ENCODE data around the gene GFRA1.

The GFRA1 gene

GRCh38 chr10:116101616-116102315, 171.2 kb downstream of the GFRA1 start:
- DNase-seq (ENCODE audit: insufficient read length, low spot score) (no peak), FAIRE-seq (no peak)
- no peak for TF ChIP-seq POLR2A (IDR thresholded peaks at IDR 0.05; ENCODE audit: low read depth, low read length)

DNA sequence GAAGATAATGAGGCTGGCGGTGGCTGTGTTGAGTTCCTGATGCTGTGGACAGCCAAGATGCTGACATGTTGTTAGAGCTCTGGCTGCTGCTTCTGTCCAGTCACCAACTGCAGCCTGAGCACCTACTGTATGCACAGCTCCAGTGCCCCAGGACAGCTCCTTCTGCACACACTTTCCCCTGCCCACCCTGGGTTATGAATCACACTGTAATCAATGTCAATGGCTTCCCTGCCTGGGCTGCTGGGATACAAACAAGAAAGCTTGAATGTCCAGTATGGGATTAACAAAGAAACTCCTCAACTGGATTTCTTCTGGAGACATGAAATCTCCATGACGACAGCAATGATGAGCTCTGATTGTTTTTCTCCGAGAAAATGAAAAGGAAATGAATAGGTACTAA, 172.0 kb downstream of the GFRA1 start:
- DNase-seq (ENCODE audit: insufficient read length, low spot score) = no peak
- no peak for TF ChIP-seq POLR2A (IDR thresholded peaks at IDR 0.05; ENCODE audit: low read depth, low read length)
- FAIRE-seq = no peak

DNA sequence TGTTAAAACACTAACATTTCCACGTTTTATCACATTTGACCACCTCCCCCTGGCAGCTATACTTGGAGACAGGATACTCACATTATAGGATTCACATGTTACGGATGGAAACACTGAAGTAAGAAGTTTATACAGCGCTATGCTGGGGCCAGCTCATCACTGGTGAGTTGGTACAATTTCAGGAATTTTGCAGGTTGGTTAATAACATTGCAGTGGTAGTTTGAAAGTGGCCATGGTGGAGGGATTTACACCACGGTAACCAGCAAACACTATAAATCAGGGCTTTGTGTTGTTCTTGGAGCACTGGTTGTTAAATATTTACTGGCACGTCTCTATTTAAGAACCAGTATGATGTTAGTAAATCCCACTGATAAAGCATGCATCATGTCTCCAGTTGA, 174.0 kb downstream of the GFRA1 start:
- no peak for FAIRE-seq
- DNase-seq (ENCODE audit: insufficient read length, low spot score) = no peak
- no peak for TF ChIP-seq POLR2A (IDR thresholded peaks at IDR 0.05; ENCODE audit: low read depth, low read length)

DNA sequence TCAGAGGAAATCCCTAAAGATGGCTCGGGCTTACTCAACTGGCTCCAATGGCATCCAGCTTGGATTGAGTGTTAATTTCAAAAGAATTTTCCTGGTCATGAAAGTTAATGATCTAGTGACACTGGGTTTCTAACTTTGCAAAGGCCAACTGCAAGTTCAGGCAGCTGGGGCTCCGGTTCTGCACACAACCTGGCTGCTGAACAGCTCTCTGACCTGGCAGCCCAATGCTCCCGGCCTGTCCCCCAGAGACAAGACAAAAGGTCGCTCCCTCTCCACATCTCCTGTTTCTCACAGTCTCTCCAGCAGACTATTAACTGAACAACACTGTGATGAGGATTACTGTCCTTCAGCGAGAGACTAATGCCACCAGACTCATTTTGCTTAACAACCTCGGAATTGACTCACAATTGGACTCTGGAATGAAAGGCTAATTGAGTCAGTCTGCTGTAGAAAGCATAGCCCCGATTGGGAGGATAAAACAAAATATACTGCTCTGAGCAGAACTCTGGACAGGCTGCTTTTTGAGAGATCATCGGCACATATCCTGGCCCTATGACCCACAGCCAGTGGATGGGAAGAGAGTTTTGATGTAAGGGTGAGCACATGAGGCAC, 174.5 kb downstream of the GFRA1 start:
- no peak for TF ChIP-seq POLR2A (IDR thresholded peaks at IDR 0.05; ENCODE audit: low read depth, low read length)
- no peak for DNase-seq (ENCODE audit: insufficient read length, low spot score)
- no peak for FAIRE-seq

DNA sequence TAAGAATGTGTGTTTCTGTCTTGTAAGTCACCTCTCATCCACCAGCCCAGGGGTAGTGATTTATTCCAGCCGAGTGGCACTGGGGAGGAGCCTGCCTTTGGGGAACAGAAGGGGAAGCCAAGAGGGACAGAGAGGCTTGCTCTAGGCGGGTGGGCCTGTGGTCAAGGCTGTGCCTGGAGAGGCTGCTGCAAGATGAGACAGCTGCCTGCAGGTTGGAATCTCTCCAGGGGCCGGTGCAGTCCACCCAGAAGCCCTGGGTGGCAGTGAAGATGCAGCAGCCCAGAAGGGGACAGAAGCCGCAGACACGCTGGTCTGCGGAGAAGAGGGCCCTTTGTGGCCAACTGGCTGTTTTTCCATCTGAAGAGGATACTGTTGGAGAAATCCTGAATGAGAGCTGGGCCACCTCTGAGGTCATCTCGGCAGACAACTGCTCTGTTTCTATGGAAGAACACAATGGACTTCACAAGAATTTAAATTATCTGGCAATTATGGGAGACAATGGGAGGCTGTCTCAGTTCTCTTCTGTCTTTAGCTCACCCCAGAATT, 175.7 kb downstream of the GFRA1 start:
- DNase-seq (ENCODE audit: insufficient read length, low spot score) = no peak
- TF ChIP-seq POLR2A (IDR thresholded peaks at IDR 0.05; ENCODE audit: low read depth, low read length) = no peak
- FAIRE-seq = no peak

DNA sequence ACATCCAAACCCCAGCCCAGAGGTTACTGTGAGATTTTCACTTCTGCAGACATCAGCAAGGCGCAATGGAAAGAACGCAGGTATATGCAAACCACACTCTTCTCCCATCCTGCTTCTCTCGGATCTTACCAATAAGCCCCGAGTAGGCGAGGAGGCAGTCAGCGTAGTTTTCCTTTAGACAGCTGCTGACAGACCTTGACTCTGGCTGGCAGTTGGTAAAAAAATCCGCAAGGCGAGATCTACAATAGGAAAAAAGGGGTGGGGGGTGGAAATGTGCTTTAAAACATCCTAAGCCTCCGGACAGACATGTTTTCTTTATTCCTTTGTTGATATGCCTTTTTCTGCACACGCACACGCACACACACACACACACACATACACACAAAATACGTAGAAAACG, 176.5 kb downstream of the GFRA1 start:
- DNase-seq (ENCODE audit: insufficient read length, low spot score) (no peak), FAIRE-seq (no peak)
- no peak for TF ChIP-seq POLR2A (IDR thresholded peaks at IDR 0.05; ENCODE audit: low read depth, low read length)

DNA sequence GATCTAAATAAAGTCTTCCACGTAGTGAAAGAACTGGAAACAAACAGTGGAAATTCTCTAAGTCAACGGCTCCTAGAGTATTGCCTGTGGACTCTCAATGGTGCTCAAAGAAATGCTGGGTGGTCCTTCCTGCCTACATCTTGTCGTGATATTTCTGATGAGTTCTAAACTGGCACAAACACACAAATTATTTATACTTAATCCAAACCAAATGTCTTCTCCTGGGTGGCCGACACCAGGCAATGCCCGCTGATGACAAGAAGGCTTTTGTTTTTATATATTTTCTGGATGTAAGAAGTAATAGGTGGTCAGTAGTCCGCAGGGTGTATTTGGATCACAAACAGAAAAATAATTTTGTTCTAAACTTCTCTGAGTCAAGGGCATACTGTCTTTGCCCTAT, 178.7 kb downstream of the GFRA1 start:
- DNase-seq (ENCODE audit: insufficient read length, low spot score) (no peak), FAIRE-seq (no peak)
- no peak for TF ChIP-seq POLR2A (IDR thresholded peaks at IDR 0.05; ENCODE audit: low read depth, low read length)

- no peak for DNase-seq (ENCODE audit: insufficient read length, low spot score)
- TF ChIP-seq POLR2A (IDR thresholded peaks at IDR 0.05; ENCODE audit: low read depth, low read length) = no peak
Measured at GRCh38 chr10:116093031-116093430, 180.0 kb downstream of the GFRA1 start.

DNA sequence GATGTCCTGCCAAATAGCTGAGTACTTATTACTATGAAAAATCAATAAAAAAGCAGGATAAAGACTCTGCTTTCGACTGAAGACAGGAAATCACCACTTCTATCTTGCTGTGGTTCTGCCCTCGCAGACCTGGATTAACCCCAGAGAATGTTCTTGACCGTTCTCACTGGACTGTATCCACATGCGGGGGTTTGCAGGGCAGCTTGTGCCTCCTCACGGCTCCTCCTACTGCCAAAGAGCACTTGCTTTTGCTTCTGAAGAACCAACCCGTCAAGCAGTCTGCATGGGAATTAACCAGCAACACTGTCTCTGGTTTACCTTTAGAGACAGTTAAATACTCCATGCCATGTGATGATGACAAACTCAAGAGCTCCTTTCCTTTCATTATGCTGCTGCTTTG, 184.0 kb downstream of the GFRA1 start:
- TF ChIP-seq POLR2A (IDR thresholded peaks at IDR 0.05; ENCODE audit: low read depth, low read length) = no peak
- DNase-seq (ENCODE audit: insufficient read length, low spot score) (no peak), FAIRE-seq (no peak)

More at GRCh38 chr10:116093031-116093430, 180.0 kb downstream of the GFRA1 start:
- no peak for FAIRE-seq

DNA sequence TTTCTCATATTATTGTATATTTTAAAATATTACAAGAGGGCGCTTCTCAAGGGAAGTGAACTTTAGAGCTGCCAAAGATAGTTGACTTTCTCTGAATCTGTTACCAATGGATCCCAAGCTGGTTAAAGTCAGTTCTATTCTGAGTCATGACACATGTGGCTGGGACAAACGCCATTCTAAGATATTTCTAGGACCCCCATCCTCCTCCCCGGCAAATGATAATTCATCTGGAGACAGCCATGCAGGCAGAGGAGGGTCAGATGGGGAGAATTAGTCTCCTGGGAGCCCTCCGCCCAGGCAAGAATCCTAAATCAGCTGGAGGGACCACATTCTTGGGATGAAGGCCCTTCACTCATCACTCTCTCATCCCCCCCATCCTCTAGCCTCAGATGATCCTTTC, 187.7 kb downstream of the GFRA1 start:
- no peak for TF ChIP-seq POLR2A (IDR thresholded peaks at IDR 0.05; ENCODE audit: low read depth, low read length)
- FAIRE-seq (no peak), DNase-seq (ENCODE audit: insufficient read length, low spot score) (no peak)

DNA sequence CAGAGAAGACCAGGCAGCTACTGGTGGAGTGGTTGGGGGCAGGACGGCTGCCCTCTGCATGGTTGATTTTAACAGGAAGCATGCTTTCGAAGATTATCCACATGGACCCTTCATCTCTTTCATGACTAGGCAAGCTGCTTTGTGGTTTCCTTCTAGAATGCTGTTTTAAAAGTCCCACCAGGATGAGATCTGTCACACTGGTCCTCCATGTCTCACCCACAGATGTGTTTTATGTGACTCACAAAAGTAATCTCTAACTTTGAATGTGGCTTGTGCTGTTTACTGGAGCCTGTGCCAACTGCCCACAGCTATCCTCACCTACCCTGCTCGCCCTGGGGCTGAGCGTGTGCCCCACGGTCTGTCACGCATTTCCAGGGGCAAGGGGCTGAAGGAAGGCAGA, 188.8 kb downstream of the GFRA1 start:
- FAIRE-seq (no peak), DNase-seq (ENCODE audit: insufficient read length, low spot score) (no peak)
- no peak for TF ChIP-seq POLR2A (IDR thresholded peaks at IDR 0.05; ENCODE audit: low read depth, low read length)

- DNase-seq (ENCODE audit: insufficient read length, low spot score) (no peak), FAIRE-seq (no peak)
- no peak for TF ChIP-seq POLR2A (IDR thresholded peaks at IDR 0.05; ENCODE audit: low read depth, low read length)
Measured at GRCh38 chr10:116083226-116083762, 189.7 kb downstream of the GFRA1 start.

- DNase-seq (ENCODE audit: insufficient read length, low spot score) = no peak
- FAIRE-seq = no peak
- no peak for TF ChIP-seq POLR2A (IDR thresholded peaks at IDR 0.05; ENCODE audit: low read depth, low read length)
Measured at GRCh38 chr10:116082762-116083161, 190.2 kb downstream of the GFRA1 start.

DNA sequence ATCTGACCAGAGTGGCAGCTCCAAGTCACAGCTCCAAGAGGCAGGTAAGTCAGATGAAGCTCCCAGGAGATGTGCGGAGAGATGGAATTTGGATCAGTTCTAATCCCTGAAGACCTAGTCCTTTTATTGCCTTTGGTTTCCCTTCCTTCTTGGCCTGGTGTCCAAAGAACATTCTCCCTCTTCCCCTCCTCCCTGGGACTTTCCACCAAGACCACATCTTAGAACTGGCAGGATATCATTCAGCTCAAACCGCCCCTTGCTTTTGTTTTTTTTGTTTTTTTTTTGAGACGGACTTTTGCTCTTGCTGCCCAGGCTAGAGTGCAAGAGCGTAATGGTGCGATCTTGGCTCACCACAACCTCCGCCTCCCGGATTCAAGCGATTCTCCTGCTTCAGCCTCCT, 190.8 kb downstream of the GFRA1 start:
- DNase-seq (ENCODE audit: insufficient read length, low spot score) (no peak), FAIRE-seq (no peak)
- TF ChIP-seq POLR2A (IDR thresholded peaks at IDR 0.05; ENCODE audit: low read depth, low read length) = no peak

- DNase-seq (ENCODE audit: insufficient read length, low spot score) (peak; percentile 51), FAIRE-seq (no peak)
- no peak for TF ChIP-seq POLR2A (IDR thresholded peaks at IDR 0.05; ENCODE audit: low read depth, low read length)
Measured at GRCh38 chr10:116080553-116080952, 192.5 kb downstream of the GFRA1 start.
